HepG2 (cell line): ENCODE results near the gene IL16. TPM values are rescaled to one million over a fixed set of nuclear protein-coding genes. Genes with fewer than 3 reads are reported as not detected.

Experiments
- ATAC-seq: fragments of 200-7000 bp; cut with Tn5 transposase; 3 replicates; pipeline ENCODE4 v1.9.1; 2020; ENCODE audit warnings: mild to moderate bottlenecking, moderate library complexity
- BruUV-seq: library from RNA; stranded (reverse); fragments of 400-500 nt; replicated peaks from 2 replicates; lab custom pipeline; 2021; lab: Mats Ljungman, UMichigan
- CTCF ChIA-PET: fragments of 300-600 bp; formaldehyde crosslinking; extraction: SDS; loops from one replicate; lab custom pipeline; 2021; ENCODE audit warnings: low total read pairs, inconsistent platforms, low intra/inter-chr PET ratio; lab: Yijun Ruan, JAX
- POLR2A ChIA-PET: fragments of 350-600 bp; sonication (Branson Sonifier 250); formaldehyde crosslinking; loops from one replicate; lab custom pipeline; 2020; ENCODE audit warnings: antibody characterized with exemption, inconsistent platforms; lab: Yijun Ruan, JAX
- DNase-seq: peaks from one replicate; pipeline ENCODE4 v3.0.0-alpha.2; 2015; ENCODE audit warnings: low spot score
- FAIRE-seq: peaks from 3 replicates; lab custom pipeline; 2011; peaks lifted over from hg19 to GRCh38; lab: Jason Lieb, UNC
- H2AFZ ChIP-seq: one replicate; pipeline ENCODE4 v1.6.1; 2011; ENCODE audit warnings: low read length, inconsistent platforms
- H3K27ac ChIP-seq: fragments of 300-600 bp; 3 replicates; pipeline ENCODE4 v1.8.0; 2011; ENCODE audit warnings: mixed run types, mild to moderate bottlenecking, mixed read lengths, low read length, inconsistent platforms; ENCODE audit not compliant: insufficient read depth; ENCODE audit errors: extremely low read length
- H3K27me3 ChIP-seq, 2 experiments: fragments of 200-600 bp in 1 of 2; 2 replicates in 1 of 2; 3 replicates in 1 of 2; pipeline versions ENCODE4 v1.6.0 to v1.8.0; 2011; ENCODE audit warnings: low read length in 2 of 2, mild to moderate bottlenecking in 2 of 2, moderate library complexity in 2 of 2, inconsistent platforms in 1 of 2; ENCODE audit not compliant: insufficient read depth in 2 of 2, control insufficient read depth in 1 of 2
- H3K36me3 ChIP-seq, 2 experiments: fragments of 200-600 bp in 1 of 2; replicated peaks in 1 of 2; 2 replicates in 1 of 2; 3 replicates in 1 of 2; pipeline versions ENCODE4 v1.5.1 to v1.8.0; 2011; ENCODE audit warnings: low read length in 2 of 2, inconsistent platforms in 1 of 2; ENCODE audit not compliant: insufficient read depth in 2 of 2, control insufficient read depth in 1 of 2
- H3K4me1 ChIP-seq: 2 replicates; pipeline ENCODE4 v1.5.1; 2012; ENCODE audit warnings: low read length, inconsistent platforms; ENCODE audit not compliant: insufficient read depth
- H3K4me2 ChIP-seq: 2 replicates; pipeline ENCODE4 v1.6.0; 2011; ENCODE audit warnings: low read depth, low read length, inconsistent platforms
- H3K4me3 ChIP-seq, 3 experiments: fragments of 200-600 bp in 1 of 3; sonication (generic), shearing (Covaris generic) in 1 of 3; replicated peaks in 1 of 3; 2 replicates each; pipeline ENCODE4 v1.5.1; 2011 to 2016; ENCODE audit warnings: low read length in 3 of 3, inconsistent platforms in 2 of 3, low read depth in 2 of 3, mild to moderate bottlenecking in 2 of 3, control low read depth in 1 of 3, mixed read lengths in 1 of 3; ENCODE audit not compliant: insufficient read depth in 1 of 3
- H3K79me2 ChIP-seq: one replicate; pipeline ENCODE4 v1.6.1; 2011; ENCODE audit warnings: low read length, inconsistent platforms; ENCODE audit not compliant: insufficient read depth
- H3K9ac ChIP-seq: 2 replicates; pipeline ENCODE4 v1.6.0; 2011; ENCODE audit warnings: mild to moderate bottlenecking, low read depth, low read length, inconsistent platforms; ENCODE audit not compliant: insufficient read depth
- H3K9me3 ChIP-seq: 2 replicates; pipeline ENCODE4 v1.5.1; 2012; ENCODE audit warnings: mild to moderate bottlenecking, low read length
- H4K20me1 ChIP-seq: 2 replicates; pipeline ENCODE4 v1.6.0; 2011; ENCODE audit warnings: inconsistent platforms, mild to moderate bottlenecking, low read length, moderate library complexity; ENCODE audit not compliant: insufficient read depth
- FOXK2 ChIP-seq: fragments of 450-650 bp; IDR thresholded peaks from 2 replicates; pipeline ENCODE4 v1.6.1; 2016
- RFX5 ChIP-seq: IDR thresholded peaks from 2 replicates; pipeline ENCODE4 v1.6.1; 2011; ENCODE audit warnings: low read depth, low read length, improper control_type of control experiment
- RFXAP ChIP-seq: sonication (generic); formaldehyde crosslinking; IDR thresholded peaks from 2 replicates; pipeline ENCODE4 v1.4.0; 2020; ENCODE audit warnings: missing genetic modification reagents, borderline replicate concordance
- SNRNP70 ChIP-seq: fragments of 200-400 bp; formaldehyde crosslinking; IDR thresholded peaks from 2 replicates; pipeline ENCODE4 v1.6.1; 2017; ENCODE audit warnings: mild to moderate bottlenecking, low read depth, low read length, moderate library complexity
- TSC22D2 ChIP-seq: sonication (generic); formaldehyde crosslinking; IDR thresholded peaks from 2 replicates; pipeline ENCODE4 v1.5.1; 2020; ENCODE audit warnings: missing genetic modification reagents, mild to moderate bottlenecking, borderline replicate concordance
- ZFP36 ChIP-seq: fragments of 150-350 bp; IDR thresholded peaks from 2 replicates; pipeline ENCODE4 v1.6.1; 2018; ENCODE audit warnings: borderline replicate concordance, low read length, low read depth; ENCODE audit not compliant: partially characterized antibody
- ZNF468 ChIP-seq: sonication (generic); formaldehyde crosslinking; IDR thresholded peaks from 2 replicates; pipeline ENCODE4 v1.8.0; 2022; ENCODE audit warnings: mild to moderate bottlenecking, moderate library complexity, missing genetic modification reagents
- ZNF737 ChIP-seq: sonication (generic); formaldehyde crosslinking; IDR thresholded peaks from 2 replicates; pipeline ENCODE4 v1.5.0; 2020; ENCODE audit warnings: missing genetic modification reagents, mild to moderate bottlenecking, borderline replicate concordance
- ZSCAN12 ChIP-seq: sonication (generic); formaldehyde crosslinking; IDR thresholded peaks from 2 replicates; pipeline ENCODE4 v1.9.0; 2021; ENCODE audit warnings: mild to moderate bottlenecking, missing genetic modification reagents
- ZSCAN20 ChIP-seq: sonication (generic); formaldehyde crosslinking; IDR thresholded peaks from 2 replicates; pipeline ENCODE4 v1.4.0; 2020; ENCODE audit warnings: missing genetic modification reagents, mild to moderate bottlenecking, borderline replicate concordance
- WGBS: methylation state at CpG from one replicate; pipeline ENCODE4 v1.1.6; 2017; ENCODE audit warnings: low lambda C conversion rate; 5-methylcytosine and 5-hydroxymethylcytosine counted together
- in situ Hi-C: cut with HindIII; loops from 2 replicates; pipeline ENCODE4 v1.10.0; 2017; ENCODE audit warnings: low pct_unique_long_range_greater_than_20kb; ENCODE audit not compliant: extremely low pct_ligation_motif_present
- intact Hi-C: fragments of 100-400 bp; cut with micrococcal nuclease; formaldehyde crosslinking; loops from one replicate; pipeline ENCODE4 v1.10.0; 2022; ENCODE audit not compliant: unreplicated experiment
- polyA plus RNA-seq, 8 experiments: library from polyadenylated mRNA; depleted of rRNA in 3 of 8; stranded (reverse) in 7 of 8; unstranded in 1 of 8; fragments of >200 nt; fragmentation: Illumina TruSeq in 4 of 8; extraction: Trizol in 4 of 8; gene quantifications; 2 replicates each; pipeline versions ENCODE4 v1.2.1 to v1.2.3, GENCODE V29; 2011 to 2016; ENCODE audit warnings: low read depth in 4 of 8, missing spikeins in 1 of 8, mixed read lengths in 1 of 8; ENCODE audit not compliant: insufficient read depth in 1 of 8
- total RNA-seq, 5 experiments: library from RNA; depleted of rRNA; stranded (reverse); fragments of >200 nt; fragmentation: Illumina TruSeq; extraction: Trizol; gene quantifications; 2 replicates each; pipeline ENCODE4 v1.2.3, GENCODE V29; 2016; ENCODE audit warnings: low read depth in 1 of 5
- TF ChIP-seq, protein P1 (sequence below): sonication (generic); formaldehyde crosslinking; IDR thresholded peaks from 2 replicates; pipeline ENCODE4 v1.4.0; 2020; ENCODE audit warnings: missing genetic modification reagents, borderline replicate concordance
- TF ChIP-seq, protein P2 (sequence below): sonication (generic); formaldehyde crosslinking; IDR thresholded peaks from 2 replicates; pipeline ENCODE4 v1.9.0; 2021; ENCODE audit warnings: missing genetic modification reagents, borderline replicate concordance
- TF ChIP-seq, protein P3 (sequence below): sonication (generic); IDR thresholded peaks from 2 replicates; pipeline ENCODE4 v1.6.1; 2016; ENCODE audit warnings: low read depth, borderline replicate concordance
- TF ChIP-seq, protein P4 (sequence below), 2 experiments: sonication (generic) in 1 of 2; formaldehyde crosslinking in 1 of 2; IDR thresholded peaks; 2 replicates each; pipeline versions ENCODE4 v1.6.1 to v1.9.0; 2014 to 2022; ENCODE audit warnings: antibody characterized with exemption in 1 of 2, borderline replicate concordance in 1 of 2, inconsistent platforms in 1 of 2, low read depth in 1 of 2, missing genetic modification reagents in 1 of 2

The IL16 gene
- total and polyA plus RNA-seq, 2 of the 13 experiments (the other 11 are each of a cell fraction or from before 2014, with no cell fraction given), result 0.03 TPM; not detected in 1

DNA sequence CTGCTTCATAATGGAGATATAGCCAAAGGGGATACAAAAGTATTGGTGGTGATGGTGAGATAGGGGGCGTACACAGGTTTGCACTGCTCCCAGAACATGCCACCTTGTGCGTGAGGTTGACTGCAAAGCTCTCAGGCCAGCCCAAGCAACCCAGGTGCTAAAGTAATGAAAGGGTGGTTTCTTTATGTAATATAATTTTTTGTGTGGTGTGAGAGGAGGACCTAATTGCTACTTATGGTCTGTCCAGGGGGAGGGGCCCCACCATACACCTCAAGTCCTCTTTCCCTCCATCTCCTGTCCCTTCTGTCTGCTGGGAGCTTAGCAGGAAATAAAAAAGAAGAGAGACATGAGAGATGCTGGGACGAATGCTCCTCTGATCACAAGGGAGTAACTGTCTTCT, 73.5 kb downstream of the IL16 start:
- no peak overlapping the region for H2AFZ ChIP-seq
- FAIRE-seq, result no peak
- H3K4me2 ChIP-seq, result no peak overlapping the region
- WGBS, result 2% methylated on average over 3 of the region's 3 CpGs
- no peak overlapping the region for H3K4me3 ChIP-seq
- ChIA-PET CTCF (no interaction called here), POLR2A (no interaction called here)
- peaks cover 0 to 6% of the 10 kb centered on the region in 2 experiments; a peak in 2 of 5 replicates for H3K27me3 ChIP-seq
- H3K79me2 ChIP-seq, result no peaks in the 10 kb centered on the region
- no peaks in the 10 kb centered on the region for H3K36me3 ChIP-seq
- in situ Hi-C loops, result no loop called here
- intact Hi-C loops, result no loop called here
- no peaks in the 10 kb centered on the region for H4K20me1 ChIP-seq
- no peak for ATAC-seq
- no peak overlapping the region for H3K9ac ChIP-seq
- peaks cover 10% of the 10 kb centered on the region for H3K4me1 ChIP-seq
- no peaks in the 10 kb centered on the region for H3K9me3 ChIP-seq
- H3K27ac ChIP-seq, result no peak overlapping the region
- DNase-seq, result no peak
- no TSS peak for BruUV-seq
- TF ChIP-seq RFX5 (no peak), RFXAP (CRISPR knock-in tag) (no peak), SNRNP70 (no peak), ZSCAN20 (CRISPR knock-in tag) (no peak), ZNF737 (CRISPR knock-in tag) (no peak), ZSCAN12 (no peak), FOXK2 (no peak), ZFP36 (no peak), TSC22D2 (CRISPR knock-in tag) (no peak), ZNF468 (no peak)
- TF ChIP-seq, protein P1, sequence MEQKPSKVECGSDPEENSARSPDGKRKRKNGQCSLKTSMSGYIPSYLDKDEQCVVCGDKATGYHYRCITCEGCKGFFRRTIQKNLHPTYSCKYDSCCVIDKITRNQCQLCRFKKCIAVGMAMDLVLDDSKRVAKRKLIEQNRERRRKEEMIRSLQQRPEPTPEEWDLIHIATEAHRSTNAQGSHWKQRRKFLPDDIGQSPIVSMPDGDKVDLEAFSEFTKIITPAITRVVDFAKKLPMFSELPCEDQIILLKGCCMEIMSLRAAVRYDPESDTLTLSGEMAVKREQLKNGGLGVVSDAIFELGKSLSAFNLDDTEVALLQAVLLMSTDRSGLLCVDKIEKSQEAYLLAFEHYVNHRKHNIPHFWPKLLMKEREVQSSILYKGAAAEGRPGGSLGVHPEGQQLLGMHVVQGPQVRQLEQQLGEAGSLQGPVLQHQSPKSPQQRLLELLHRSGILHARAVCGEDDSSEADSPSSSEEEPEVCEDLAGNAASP (CRISPR knock-in tag), result no peak
- TF ChIP-seq, protein P2, sequence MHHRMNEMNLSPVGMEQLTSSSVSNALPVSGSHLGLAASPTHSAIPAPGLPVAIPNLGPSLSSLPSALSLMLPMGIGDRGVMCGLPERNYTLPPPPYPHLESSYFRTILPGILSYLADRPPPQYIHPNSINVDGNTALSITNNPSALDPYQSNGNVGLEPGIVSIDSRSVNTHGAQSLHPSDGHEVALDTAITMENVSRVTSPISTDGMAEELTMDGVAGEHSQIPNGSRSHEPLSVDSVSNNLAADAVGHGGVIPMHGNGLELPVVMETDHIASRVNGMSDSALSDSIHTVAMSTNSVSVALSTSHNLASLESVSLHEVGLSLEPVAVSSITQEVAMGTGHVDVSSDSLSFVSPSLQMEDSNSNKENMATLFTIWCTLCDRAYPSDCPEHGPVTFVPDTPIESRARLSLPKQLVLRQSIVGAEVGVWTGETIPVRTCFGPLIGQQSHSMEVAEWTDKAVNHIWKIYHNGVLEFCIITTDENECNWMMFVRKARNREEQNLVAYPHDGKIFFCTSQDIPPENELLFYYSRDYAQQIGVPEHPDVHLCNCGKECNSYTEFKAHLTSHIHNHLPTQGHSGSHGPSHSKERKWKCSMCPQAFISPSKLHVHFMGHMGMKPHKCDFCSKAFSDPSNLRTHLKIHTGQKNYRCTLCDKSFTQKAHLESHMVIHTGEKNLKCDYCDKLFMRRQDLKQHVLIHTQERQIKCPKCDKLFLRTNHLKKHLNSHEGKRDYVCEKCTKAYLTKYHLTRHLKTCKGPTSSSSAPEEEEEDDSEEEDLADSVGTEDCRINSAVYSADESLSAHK, result no peak
- TF ChIP-seq, protein P3, sequence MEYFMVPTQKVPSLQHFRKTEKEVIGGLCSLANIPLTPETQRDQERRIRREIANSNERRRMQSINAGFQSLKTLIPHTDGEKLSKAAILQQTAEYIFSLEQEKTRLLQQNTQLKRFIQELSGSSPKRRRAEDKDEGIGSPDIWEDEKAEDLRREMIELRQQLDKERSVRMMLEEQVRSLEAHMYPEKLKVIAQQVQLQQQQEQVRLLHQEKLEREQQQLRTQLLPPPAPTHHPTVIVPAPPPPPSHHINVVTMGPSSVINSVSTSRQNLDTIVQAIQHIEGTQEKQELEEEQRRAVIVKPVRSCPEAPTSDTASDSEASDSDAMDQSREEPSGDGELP, result no peak
- TF ChIP-seq, protein P4, sequence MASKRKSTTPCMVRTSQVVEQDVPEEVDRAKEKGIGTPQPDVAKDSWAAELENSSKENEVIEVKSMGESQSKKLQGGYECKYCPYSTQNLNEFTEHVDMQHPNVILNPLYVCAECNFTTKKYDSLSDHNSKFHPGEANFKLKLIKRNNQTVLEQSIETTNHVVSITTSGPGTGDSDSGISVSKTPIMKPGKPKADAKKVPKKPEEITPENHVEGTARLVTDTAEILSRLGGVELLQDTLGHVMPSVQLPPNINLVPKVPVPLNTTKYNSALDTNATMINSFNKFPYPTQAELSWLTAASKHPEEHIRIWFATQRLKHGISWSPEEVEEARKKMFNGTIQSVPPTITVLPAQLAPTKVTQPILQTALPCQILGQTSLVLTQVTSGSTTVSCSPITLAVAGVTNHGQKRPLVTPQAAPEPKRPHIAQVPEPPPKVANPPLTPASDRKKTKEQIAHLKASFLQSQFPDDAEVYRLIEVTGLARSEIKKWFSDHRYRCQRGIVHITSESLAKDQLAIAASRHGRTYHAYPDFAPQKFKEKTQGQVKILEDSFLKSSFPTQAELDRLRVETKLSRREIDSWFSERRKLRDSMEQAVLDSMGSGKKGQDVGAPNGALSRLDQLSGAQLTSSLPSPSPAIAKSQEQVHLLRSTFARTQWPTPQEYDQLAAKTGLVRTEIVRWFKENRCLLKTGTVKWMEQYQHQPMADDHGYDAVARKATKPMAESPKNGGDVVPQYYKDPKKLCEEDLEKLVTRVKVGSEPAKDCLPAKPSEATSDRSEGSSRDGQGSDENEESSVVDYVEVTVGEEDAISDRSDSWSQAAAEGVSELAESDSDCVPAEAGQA (IDR thresholded peaks at IDR 0.05; ENCODE audit: low read depth), result no peak
- TF ChIP-seq, protein P4 (CRISPR knock-in tag; IDR thresholded peaks at IDR 0.05; ENCODE audit: borderline replicate concordance), result no peak
